NCI-H2227 treated with DMSO at 0.1 percent for 48 hours (cell line): ENCODE results near the gene DOCK3.
"Not testable (repeated sequence)": the region's sequence is repeated elsewhere in the genome, so short reads cannot be mapped to it uniquely, and the experiment has no call there.

Experiments used
- DNase-seq: peaks from one replicate; lab custom pipeline; 2025; lab: John Stamatoyannopoulos, UW

Gene DOCK3

DNA sequence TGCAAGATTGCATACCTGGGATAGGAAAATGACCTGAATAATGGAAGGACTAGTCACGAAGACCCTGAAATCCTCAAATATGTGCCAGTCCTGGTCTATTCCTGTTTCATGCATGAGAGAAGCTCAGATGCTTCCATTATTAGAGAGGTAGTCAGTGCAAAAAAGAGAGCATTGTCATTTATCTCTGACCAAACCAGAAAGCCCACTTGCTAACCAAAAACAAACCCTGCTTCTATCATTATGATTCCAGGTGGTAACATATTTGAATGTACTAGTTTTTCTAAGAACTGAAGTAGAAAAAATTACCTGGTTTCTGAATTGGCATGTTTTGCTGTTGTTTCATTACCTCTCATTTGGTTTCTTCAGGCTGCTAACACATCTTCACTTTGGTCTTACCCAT, 549.6 kb downstream of the DOCK3 start:
- DNase-seq = no peak

- no peak for DNase-seq
Measured at GRCh38 chr3:51224843-51225242, 550.1 kb downstream of the DOCK3 start.

DNA sequence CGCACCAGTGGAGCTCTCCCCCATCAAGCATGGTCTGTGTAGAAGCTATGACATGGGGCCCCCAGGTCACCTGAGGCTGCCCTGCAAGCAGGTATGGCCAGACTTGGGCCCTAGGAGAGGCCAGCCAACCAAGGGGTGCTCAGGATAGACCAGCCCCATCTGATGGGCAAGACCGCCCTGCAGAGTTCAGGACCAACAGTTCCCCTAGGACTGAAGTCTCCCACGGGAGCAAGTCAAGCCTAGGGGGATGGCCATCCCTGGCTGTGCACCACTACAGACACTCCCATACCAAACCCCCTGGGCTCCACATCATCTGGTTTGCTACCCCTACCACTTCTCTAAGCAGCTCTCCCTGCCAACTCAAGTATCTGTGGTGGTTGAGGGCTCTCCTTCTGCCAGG, 568.2 kb downstream of the DOCK3 start:
- DNase-seq = no peak

GRCh38 chr3:51243924-51244323, 569.2 kb downstream of the DOCK3 start:
- no peak for DNase-seq

DNA sequence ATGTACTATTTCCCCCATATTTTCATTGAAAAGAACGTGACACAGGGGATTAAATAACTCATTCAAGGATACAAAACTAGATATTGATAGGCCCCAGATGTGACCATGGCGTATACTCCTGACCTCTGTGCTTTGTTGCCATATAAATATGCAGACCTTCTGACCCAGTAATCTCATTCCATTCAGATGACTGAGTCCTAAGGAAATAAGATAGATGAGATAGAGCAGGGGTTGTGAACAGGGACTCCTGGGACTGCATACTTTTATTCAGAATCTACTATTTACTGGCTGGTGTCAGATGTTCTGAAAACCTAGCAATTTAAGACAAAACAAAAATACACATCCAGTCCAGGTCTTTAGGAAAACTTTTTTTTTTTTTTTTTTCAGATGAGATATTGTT, 571.1 kb downstream of the DOCK3 start:
- no peak for DNase-seq

DNA sequence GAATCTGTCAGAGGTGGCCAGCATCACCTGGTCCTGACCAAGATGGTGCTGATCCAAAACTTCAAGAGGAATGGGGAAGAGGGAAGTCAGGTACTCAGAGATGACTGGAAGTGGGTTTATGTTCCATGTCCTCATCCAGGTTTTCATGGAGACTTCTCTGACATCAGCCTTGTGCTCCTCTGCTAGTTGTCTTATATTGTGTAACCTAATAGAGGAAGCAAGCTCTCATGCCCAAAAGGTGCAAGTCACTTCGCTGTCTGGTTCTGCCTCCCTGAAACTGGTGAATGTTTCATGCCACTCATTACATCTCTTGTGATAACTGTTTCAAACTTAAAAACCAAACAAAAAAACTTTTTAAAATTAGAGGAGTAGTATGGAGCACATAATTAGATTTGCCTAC, 583.1 kb downstream of the DOCK3 start:
- DNase-seq = no peak

DNA sequence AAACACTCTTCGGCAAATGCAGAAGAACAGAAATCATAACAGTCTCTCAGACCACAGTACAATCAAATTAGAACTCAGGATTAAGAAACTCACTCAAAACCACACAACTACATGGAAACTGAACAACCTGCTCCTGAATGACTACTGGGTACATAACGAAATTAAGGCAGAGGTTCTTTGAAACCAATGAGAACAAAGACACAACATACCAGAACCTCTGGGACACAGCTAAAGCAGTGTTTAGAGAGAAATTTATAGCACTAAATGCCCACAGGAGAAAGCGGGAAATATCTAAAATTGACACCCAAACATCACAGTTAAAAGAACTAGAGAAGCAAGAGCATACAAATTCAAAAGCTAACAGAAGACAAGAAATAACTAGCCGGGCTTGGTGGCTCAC, 589.4 kb downstream of the DOCK3 start:
- DNase-seq = not testable (repeated sequence)

GRCh38 chr3:51268132-51268531, 593.4 kb downstream of the DOCK3 start:
- DNase-seq = no peak

GRCh38 chr3:51269466-51269865, 594.7 kb downstream of the DOCK3 start:
- DNase-seq = no peak

DNA sequence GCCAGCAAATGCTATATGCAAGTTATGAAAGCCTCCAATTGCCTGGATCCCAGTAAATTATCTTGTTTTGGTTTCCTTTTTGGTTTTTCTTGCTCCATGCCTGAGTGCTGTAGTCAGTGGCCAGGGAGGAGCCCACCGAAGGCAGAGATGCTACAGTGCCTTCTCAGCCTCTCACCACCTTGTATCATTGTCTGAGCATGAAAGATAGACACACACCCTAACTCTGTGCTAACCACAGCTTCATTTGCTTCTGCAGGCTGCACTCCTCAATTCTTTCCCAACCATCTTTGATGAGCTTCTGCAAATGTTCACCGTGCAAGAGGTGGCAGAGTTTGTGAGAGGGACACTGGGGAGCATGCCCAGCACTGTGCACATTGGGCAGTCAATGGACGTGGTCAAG, 595.8 kb downstream of the DOCK3 start:
- no peak for DNase-seq

GRCh38 chr3:51271172-51271571, 596.4 kb downstream of the DOCK3 start:
- no peak for DNase-seq

- no peak for DNase-seq
Measured at GRCh38 chr3:51274052-51274451, 599.3 kb downstream of the DOCK3 start.

DNA sequence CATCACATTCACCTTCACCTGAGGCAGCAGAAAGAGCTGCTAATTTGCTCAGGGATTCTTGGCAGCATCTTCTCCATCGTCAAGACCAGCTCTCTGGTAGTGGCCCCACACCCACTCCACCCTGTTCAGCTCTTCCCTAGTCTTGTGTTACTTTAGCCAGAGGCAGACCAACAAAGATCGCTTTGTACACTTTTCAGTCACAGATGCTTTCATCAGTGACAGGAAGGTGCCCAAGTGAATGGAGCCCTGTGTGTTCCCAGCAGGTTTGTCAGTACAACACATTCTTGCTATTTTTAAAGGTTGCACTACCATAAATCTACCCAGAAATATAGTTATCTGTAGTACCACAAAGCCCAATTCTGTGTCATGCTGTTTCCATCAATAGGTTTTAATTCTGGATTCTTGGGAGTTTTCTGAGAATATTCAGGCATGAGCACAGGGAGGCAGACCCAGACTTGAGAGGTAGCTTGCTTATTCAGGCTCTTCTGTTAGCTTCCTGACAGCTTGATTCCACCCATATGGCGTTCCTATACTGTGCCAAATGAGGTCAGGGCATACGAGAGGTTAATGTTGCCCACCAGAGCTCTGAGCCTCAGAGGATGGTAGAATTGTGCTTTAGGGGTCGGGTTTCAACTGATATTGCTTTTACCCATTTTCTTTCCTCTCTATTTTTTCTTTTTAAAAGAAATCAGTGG, 600.5 kb downstream of the DOCK3 start:
- DNase-seq = no peak

DNA sequence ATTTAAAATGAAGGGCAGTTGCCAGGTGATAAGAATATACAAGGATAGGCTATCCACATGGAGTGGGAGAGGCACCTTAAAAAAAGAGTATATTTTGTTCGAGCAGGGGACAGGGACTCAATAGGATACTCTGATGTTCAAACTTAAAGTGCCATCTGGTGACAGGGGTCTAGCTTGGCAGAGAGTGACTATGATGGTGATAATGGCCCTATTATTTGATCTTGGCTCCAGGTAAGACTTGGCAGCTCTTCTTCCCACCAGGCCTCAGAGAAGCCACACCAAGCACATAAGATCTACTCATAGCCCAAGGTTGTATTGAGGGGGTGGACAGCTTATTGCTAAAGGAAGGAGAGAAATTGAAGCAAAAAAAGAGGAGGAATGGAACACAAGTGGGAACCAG, 601.3 kb downstream of the DOCK3 start:
- DNase-seq = no peak

- DNase-seq = no peak
Measured at GRCh38 chr3:51279448-51279847, 604.7 kb downstream of the DOCK3 start.

DNA sequence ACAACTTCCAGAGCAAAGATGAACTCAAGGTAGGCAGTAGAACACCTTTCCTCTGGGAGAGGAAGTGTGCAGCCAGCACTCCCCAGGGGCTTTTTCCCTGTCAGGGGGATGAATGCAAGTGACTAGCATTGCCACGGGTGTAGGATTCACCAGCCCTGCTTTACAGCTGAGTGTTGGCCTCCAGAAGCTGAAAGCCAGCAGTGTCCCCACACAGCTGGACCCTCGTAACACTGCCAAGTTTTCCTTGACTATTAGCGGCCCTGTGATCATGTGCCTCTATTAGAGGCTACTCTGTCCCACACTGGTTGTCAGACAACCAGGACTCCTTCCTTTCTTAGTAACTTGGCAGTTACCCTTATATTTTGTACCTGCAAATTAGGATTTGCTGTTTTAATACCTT, 605.4 kb downstream of the DOCK3 start:
- no peak for DNase-seq

- no peak for DNase-seq
Measured at GRCh38 chr3:51282931-51283330, 608.2 kb downstream of the DOCK3 start.

DNA sequence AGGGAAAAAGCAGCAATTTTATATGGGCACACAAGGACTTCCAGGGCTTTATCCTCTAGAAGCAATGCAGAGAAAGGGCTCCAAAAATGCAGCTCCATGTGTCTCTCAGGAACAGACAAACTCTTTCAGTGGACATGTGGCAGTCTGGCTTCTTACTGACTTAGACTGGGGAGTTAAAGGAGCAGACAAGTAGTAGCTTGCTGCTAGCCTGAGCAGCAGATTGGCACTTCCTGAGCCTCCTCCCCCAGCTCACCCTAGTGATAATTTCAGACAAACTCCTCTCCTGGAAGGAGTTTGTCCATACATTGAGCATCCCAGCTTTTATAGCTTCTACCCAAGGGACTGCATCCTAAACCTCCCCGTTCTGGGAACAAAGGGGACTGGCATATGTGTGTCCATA, 608.7 kb downstream of the DOCK3 start:
- DNase-seq = no peak

- no peak for DNase-seq
Measured at GRCh38 chr3:51295625-51296024, 620.9 kb downstream of the DOCK3 start.

GRCh38 chr3:51297333-51297732, 622.6 kb downstream of the DOCK3 start:
- DNase-seq = no peak

- no peak for DNase-seq
Measured at GRCh38 chr3:51304230-51304629, 629.5 kb downstream of the DOCK3 start.

DNA sequence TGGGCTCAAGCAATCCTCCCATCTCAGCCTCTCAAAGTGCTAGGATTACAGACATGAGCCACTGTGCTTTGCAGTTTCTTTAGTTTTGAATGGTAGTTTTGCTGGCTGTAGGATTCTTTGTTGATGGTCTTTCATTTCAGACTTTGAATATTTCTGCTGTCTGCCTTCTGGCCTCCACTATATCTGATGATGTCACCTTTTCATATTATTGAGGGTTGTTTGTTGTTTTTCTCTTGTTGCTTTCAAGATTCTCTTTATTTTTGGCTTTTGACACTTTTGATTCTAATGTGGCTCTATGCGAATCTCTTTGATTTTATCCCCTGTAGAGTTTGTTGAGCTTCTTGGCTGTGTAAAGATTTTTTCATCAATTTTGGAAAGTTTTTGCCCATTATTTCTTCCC, 631.4 kb downstream of the DOCK3 start:
- DNase-seq = no peak

GRCh38 chr3:51307458-51307857, 632.7 kb downstream of the DOCK3 start:
- DNase-seq = no peak

GRCh38 chr3:51307945-51308607, 633.3 kb downstream of the DOCK3 start:
- DNase-seq = not testable (repeated sequence)
